Cortex of kidney (tissue), 1 donor: ENCODE measurements around the gene AMDHD2.
"Not testable (repeated sequence)": the region's sequence is repeated elsewhere in the genome, so short reads cannot be mapped to it uniquely, and the experiment has no call there.

Source experiments
- DNase-seq: peaks from one replicate; lab custom pipeline; 2025; lab: John Stamatoyannopoulos, UW

AMDHD2 gene

GRCh38 chr16:2580818-2581217 is 60.6 kb downstream of the AMDHD2 start:
- DNase-seq: not testable (repeated sequence)
